GM19099 (cell line): ENCODE data around the gene LDLRAP1.

Experiments used
- POLR2A ChIP-seq: IDR thresholded peaks from 3 replicates; pipeline ENCODE4 v1.6.1; 2011; ENCODE audit warnings: low read depth; ENCODE audit not compliant: insufficient read length; ENCODE audit errors: extremely low read depth

The LDLRAP1 gene

DNA sequence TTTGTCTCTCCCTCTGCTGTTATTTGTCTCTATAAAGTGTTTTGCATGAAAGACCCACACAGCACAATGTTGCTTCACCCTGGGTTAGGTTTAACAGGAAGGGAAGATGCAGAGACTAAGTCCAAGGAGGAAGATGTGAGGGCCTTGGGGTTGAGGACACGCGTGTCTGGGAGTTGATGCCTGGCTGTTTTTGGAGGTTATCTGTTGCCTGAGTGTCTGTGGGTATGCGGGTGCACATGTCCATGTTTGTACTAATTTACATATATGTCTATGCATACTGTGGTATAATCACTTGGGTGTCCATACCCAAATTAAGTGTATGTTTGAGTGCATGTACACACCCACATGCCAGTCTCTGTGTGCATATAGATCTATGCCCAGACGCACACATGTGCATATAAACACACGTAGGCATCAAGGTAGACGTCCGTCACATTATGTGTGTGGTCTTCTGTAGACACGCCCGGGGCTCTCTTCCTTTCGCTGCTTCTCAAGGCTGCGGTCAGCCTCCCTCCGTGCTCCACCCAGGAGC lies 72.2 kb downstream of the LDLRAP1 start:
- no peak for TF ChIP-seq POLR2A

DNA sequence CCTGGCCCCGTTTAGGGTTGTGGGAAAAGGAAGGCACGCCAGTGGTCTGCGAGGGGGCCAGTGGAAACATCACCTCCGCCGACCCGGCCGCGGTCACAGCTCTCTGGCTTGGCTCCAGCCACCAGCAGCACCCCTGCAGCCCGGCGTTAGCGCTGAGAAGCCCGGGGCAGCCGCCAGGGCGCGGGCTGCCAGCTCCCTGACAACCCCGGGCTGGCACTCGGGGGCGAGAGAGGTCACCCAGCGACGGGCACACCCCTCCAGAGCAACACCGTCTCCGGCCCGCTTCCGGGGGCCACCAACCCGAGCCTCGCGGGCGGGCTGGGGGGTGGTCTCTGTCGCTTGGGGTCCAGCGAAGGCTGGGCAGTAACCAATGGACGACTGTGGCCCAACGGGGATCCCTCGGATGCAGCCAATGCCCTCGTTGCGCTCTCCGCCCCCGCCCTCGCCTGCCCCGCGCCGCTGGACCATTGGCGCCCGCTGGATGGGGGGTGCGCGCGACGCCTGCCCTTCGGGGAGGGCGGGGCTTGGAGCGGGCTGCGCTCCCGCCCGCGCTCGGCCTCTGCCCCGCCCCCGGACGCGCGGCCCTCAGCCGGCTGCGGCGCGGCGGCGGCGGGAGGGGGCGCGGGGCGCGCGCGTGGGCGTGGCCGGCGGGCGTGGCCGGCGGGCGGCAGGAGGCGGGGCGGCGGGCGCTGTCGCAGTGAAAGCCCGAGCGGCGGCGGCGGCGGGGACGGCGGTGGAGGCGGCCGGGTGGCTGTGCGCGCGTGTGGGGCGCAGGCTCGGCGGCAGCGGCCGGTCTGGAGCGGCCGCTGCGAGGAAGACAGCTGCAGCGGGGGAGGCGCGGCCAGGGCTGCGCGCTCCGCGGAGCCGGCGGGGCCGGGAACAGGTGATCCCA lies 72.9 kb downstream of the LDLRAP1 start, which contains the start of gene MAN1C1:
TSS of gene MAN1C1 (plus strand) at position 697 of the 892 bp plus-strand sequence. CDS start 1,007 bp downstream, outside the sequence.
- no peak for TF ChIP-seq POLR2A

- TF ChIP-seq POLR2A: no peak
These were observed 73.7 kb downstream of the LDLRAP1 start for GRCh38 chr1:25616987-25617624.

- no peak for TF ChIP-seq POLR2A
These were observed 74.4 kb downstream of the LDLRAP1 start for GRCh38 chr1:25617625-25618432.

GRCh38 chr1:25618433-25618808 lies 75.0 kb downstream of the LDLRAP1 start:
- TF ChIP-seq POLR2A: no peak
